ENCODE data around the gene C1QTNF2. TPM values are rescaled to one million over a fixed set of nuclear protein-coding genes. Genes with fewer than 3 reads are reported as not detected.

The C1QTNF2 gene
- total and polyA plus RNA-seq, 2 of the 4 experiments (the other 2 are of a cell fraction): 0.72 to 1.2 TPM

DNA sequence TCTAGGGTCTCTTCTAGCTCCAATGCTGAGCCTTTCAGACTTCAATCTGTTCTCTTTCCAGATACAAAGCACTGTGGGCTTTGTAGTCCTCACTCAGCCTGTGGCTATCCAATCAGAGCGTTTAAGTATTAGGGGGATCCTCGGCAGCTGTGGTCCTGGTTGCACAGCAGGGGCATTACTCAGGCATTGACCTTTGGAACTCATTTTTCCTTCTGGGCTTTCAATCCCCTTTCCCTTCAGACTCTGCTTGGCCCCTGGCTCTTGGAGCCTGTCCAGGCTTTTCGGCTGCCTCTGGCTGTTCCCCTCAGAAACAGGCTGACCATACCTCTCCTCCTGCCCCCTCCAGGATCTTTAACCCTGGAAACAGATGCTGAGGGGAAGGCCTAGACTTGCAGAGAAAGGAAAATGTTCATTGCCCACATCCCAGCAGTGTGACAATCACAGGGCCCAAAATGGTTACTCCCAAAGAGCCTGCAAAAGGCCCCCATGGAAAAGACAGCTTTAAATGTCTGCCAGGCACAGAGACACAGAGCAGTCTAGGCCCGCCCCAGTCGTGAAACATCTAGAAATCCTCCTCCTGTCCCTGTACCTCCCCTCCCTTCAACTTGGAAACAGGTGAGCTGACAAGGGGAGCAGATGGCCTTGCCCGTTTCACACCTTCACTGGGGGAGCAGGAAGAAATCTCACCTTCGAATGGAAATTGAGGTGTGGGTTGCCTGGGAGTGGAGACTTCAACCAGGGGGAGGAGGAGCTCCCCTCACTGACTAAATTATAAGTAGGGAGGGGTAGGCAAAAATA, 13.7 kb downstream of the C1QTNF2 start (continued):
- TF ChIP-seq FOS (IDR thresholded peaks at IDR 0.05; ENCODE audit: low read depth, low read length): no peak

DNA sequence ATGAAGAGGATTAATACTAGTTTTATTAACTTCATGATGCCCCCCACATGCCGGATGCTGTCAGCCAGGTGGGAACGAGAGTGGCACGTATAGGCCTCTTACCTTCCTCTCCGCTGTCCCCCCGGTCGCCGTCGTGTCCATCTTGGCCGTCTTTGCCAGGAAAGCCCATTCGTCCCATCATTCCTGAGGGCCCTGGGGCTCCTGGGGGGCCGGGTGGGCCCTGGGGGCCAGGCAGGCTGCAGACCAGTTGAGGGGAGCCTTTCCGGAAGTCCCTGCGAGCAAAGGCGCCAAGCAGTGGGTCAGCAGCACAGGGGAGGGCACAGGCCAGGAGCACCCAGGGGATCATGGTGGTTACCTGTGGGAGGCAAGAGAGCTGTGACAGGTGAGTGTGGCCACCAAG, 15.8 kb downstream of the C1QTNF2 start:
- dilution Hi-C loops (cut with HindIII; ENCODE audit: low sequenced_read_pairs, unreplicated experiment): loop anchor here (25.0 kb wide), 1 partner anchor 342 kb away; the partner anchor contains the start of gene TTC1
- POLR2A ChIA-PET (ENCODE audit: unreplicated experiment): no interaction called here

More for the DNA sequence above, 15.8 kb downstream of the C1QTNF2 start:
- H4K20me1 ChIP-seq (ENCODE audit: insufficient read depth, low read length): no peaks in the 10 kb centered on the region
- H2AK5ac ChIP-seq (ENCODE audit: low read depth, low read length): no peak overlapping the region
- no peaks in the 10 kb centered on the region for H3K9me3 ChIP-seq (ENCODE audit: control insufficient read depth, insufficient read depth, low read length)
- ATAC-seq (ENCODE audit: low read depth): no peak
- H3K14ac ChIP-seq (replicated peaks; ENCODE audit: low read depth, low read length): no peak overlapping the region
- no peak overlapping the region for H2BK120ac ChIP-seq (ENCODE audit: low read depth, low read length)
- CTCF ChIA-PET: interaction anchor here (0.6 kb wide), 1 partner anchor 903 kb away, joined by 3 read pairs; no protein-coding TSS in a partner anchor
- no peaks in the 10 kb centered on the region; the same call in 1 of the 2 replicates for H3K9me1 ChIP-seq (ENCODE audit: insufficient read depth, low read length)
- H3K4me2 ChIP-seq (ENCODE audit: low read depth, low read length): no peak overlapping the region
- no peak for TF ChIP-seq SMC3 (IDR thresholded peaks at IDR 0.05; ENCODE audit: low read depth, low read length)
- H3K9ac ChIP-seq (ENCODE audit: low read depth, low read length): no peak overlapping the region
- in situ Hi-C loops (cut with MboI; ENCODE audit: low sequenced_read_pairs) (no loop called here), intact Hi-C loops (cut with micrococcal nuclease) (no loop called here)
- no peaks in the 10 kb centered on the region for H3K27me3 ChIP-seq (ENCODE audit: control insufficient read depth, insufficient read depth, low read length)
- no peak overlapping the region for H2BK15ac ChIP-seq (ENCODE audit: low read depth, low read length)
- no peak overlapping the region for H3K27ac ChIP-seq (ENCODE audit: insufficient read depth, low read length)
- H2AFZ ChIP-seq (replicated peaks; ENCODE audit: low read length, poor library complexity): no peak overlapping the region
- DNase-seq: no peak
- no peak overlapping the region for H3K18ac ChIP-seq (ENCODE audit: low read depth, low read length)
- no peak overlapping the region for H2BK20ac ChIP-seq (ENCODE audit: low read depth, low read length)
- no peak overlapping the region for H4K5ac ChIP-seq (ENCODE audit: low read depth, low read length)
- no peak overlapping the region for H3K4ac ChIP-seq (ENCODE audit: low read depth, low read length)
- H2BK5ac ChIP-seq (ENCODE audit: low read depth, low read length, poor library complexity, severe bottlenecking): no peak overlapping the region
- H2AK9ac ChIP-seq (replicated peaks; ENCODE audit: low read depth, low read length, poor library complexity): no peak overlapping the region
- WGBS, 2 experiments (ENCODE audit: extremely low coverage in 2 of 2, insufficient read length in 1 of 2): 95% methylated on average over 11 of the region's 14 CpGs; no CpG with 5 or more reads in 1 of the 2 experiments
- no TSS peak for BruUV-seq (replicated peaks)
- no peak overlapping the region for H3K23ac ChIP-seq (ENCODE audit: low read depth, low read length)
- H3K79me1 ChIP-seq (ENCODE audit: low read depth in 1 of 2, low read length in 2 of 2): no peaks in the 10 kb centered on the region
- no peak overlapping the region for H4K91ac ChIP-seq (ENCODE audit: insufficient read depth, low read depth, low read length)
- H4K8ac ChIP-seq (ENCODE audit: low read depth in 2 of 2, low read length in 2 of 2): no peak overlapping the region
- no peak overlapping the region for H3K4me3 ChIP-seq (ENCODE audit: insufficient read depth, low read depth, low read length)
- no peaks in the 10 kb centered on the region; the same call in 1 of the 2 replicates for H3K4me1 ChIP-seq (ENCODE audit: control insufficient read depth, insufficient read depth, low read length)
- H3K56ac ChIP-seq (ENCODE audit: extremely low read depth, insufficient read depth, low read length): no peak overlapping the region
- H3K36me3 ChIP-seq (ENCODE audit: control insufficient read depth, insufficient read depth, low read length): no peaks in the 10 kb centered on the region
